HG03520 (cell line): ENCODE measurements around the gene HOXB3.

Experiments used
- ATAC-seq: cut with Tn5 transposase; IDR thresholded peaks from one replicate; pipeline ENCODE4 v1.9.1; 2021; ENCODE audit warnings: mild to moderate bottlenecking, moderate library complexity; ENCODE audit not compliant: unreplicated experiment

Gene HOXB3

DNA sequence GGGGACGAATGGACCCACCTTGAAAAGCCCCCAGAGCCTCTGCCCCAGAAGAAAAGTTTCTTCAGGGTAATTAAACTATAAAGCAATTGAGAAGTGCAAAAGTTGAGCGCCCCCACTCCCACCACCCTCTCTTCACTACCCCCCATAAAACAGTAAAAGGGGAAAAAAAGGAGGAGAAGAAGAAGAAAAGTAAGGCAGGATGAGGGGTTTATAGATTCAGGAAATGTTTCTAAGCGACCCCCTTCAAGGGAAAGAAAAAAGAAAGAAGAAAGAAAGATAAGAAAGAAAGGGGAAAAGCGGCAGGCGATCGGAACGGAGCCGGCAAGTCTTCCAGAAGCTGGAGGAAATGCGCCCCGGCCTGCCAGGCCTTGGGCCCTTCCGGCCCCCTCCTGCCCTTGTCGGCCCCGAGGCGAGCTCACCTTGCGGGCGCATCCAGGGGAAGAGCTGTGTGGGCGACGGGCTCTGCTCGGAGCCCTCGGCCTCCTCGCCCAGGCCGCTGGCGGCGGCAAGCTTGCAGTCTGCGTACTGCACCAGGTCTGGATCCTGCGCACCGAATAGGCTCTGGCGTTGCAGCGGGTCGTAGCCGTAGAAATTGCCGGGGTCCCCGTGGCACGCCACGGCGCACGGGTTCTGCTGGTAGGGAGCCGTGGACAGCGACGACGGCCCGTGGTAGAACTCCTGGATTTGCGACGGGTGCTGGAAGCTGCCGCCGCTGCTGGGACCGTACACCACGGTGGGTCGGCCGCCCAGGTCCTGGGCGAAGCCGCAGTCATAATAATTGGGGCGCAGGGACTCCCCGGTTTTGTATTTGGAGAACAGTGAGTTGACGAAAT is 24.0 kb upstream of the HOXB3 start:
- ATAC-seq, result no peak

DNA sequence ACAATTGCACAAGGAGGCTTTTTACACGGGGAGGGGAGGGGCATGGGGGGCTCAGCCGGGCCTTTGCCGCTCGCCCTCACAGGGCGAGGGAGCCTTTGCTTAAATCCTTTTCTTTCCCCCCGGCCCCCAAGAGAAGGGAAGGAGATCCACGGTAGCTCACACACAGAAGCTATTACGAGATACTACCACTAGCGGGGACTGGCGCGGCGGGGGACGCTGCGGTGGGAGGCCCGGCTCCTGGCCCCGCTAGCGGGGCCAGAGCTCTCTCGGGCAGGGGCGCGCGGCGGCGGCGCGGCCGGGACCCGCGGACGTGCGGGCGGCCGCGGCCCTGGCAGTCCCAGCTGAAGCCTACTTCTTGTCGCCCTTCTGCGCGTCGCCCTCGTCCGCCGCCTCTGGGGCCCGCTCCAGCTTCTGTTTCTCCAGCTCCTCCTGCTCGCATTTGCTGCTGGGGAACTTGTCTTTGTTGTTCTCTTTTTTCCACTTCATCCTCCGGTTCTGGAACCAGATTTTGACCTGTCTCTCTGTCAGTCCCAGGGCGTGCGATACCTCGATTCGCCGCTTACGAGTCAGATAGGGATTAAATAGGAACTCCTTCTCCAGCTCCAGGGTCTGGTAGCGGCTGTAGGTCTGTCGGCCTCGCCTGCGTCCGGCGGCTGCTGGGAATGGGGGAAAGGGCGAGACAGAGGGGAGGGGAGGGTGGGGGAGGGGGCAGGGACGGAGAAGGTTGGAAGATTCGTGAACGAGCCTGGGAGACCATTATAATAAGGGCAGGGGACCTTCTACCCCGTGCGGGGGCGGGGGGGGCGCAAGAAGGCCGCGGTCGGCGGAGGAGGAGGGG is 23.0 kb upstream of the HOXB3 start:
- no peak for ATAC-seq

- ATAC-seq, result no peak
Measured at GRCh38 chr17:48612456-48612853, 22.4 kb upstream of the HOXB3 start.

DNA sequence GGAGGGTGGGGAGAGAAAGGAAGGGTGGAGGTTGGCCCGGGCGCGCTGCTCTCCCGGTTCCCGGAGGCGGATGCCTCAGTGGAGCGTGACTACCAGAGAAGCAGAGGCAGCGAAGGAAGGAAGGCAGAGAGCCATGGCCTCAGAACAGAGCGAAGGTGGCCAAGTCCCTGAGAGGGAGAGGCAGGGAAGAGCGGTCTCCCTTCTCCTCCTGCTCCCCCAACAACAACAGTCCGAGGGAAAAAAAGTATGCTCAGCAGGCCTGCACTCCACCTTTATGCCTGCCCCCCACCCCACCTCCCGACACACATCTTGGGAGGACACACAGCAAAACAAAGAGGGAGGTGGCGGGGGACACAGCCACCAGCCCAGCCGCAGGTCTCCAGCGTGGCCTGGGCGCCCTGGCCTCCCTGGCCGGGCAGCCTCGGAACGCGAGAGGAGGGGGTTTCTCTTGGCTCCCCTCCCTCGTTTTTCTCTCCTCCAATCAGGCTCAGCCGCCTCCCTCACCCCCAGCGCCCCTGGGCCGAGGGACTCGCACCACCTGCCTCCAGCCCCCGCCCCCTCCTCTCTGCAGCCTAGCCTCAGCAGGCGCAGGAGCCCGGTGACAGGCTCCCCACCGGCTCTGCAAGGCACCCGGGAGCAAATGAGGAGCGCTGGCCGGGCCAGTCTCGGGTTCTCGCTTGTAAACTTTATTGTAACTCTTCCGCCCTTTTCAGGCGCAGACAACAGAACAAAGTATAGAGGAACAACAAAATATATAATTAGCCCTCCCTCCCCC is 21.8 kb upstream of the HOXB3 start:
- no peak for ATAC-seq

DNA sequence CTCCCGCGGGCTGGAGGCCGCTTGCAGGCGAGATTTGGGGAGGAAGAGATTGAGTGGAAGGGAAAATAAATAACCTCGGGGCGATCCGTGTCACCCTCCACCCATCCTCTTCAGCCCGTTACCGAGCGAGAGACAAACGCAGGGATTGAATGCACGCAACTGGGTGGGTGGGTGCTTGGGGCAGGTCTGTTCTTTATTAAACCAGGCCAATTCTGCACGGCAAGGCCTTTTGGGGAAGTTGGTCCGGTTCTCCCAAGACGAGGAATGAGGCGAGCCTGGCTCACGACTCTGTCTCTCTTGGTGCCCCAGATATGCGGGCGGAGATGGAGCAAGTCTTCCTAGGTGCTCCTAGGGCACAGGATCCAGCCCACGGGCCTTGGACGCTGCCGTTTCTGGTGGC is 21.2 kb upstream of the HOXB3 start:
- ATAC-seq, result no peak

DNA sequence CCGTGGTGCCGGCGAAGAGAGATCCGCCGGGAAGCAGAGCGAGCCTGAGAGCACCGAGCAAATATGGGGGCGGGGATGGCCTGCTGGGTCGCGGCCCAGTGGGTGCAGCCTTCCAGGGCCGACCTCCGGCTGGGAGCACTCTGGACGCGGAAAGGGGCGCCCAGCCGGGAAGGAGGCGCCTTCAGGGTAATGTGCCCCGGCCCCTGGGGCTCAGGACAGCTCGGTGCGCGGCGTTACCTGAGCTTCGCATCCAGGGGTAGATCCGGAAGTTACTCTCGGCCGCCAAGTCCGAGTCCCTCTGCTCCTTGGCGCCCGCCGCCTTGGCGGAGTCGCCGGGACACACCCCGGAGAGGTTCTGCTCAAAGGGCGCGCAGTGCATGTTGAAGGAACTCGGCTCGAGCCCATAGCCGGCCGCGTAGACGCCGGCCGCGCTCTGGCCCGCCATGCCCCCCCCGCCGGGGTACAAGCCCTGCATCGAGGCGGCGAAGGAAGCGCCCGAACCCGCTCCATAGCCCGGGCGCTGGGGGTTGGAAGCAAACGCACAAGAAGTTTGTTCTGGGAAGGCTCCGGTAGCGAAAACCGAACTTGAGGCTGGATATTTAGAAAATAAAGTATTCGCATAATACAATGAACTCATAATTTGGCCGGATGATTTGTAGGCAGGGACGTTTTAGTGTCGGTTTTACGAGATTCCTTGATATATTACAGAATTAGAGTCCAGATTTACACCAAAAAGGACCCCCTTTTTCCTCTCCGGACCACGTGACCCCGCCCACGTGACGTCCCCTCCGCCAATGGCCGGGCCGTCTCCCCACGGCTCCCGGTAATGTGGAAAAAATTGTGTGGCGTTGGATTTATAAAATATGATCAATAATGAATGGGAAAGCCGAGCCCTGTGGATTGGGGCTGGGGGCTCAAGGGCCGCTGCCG is 20.5 kb upstream of the HOXB3 start, which contains the start of gene HOXB7:
TSS of gene HOXB7 (minus strand) at position 736 of the 930 bp plus-strand sequence. CDS start at position 637, 99 bp downstream.
- no peak for ATAC-seq

DNA sequence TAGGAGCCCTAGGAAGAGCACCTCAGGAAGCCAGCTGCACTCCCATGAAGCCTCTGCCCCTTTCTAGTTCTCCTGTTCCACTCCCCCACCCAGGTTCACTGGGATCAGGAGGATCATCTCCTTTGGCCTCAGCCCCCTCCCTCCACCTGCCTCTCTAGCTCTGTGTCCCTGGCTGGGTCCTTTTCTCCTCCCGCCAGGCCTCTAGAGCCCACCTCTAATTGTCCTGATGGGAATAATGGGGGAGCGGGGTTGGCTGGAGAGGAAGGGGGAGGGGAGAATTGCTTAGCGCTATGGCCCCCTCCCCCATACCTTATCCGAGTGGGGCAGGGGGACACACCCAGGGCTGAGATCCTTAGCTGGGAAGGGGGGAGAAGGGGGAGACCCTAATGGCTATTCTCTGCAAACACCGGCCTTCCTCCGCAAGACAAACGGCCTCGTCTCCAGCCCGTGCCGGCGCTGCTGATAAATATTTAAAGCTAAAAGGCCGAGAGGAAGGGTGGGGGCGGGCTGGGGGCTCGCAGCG is 19.8 kb upstream of the HOXB3 start:
- ATAC-seq, result no peak

DNA sequence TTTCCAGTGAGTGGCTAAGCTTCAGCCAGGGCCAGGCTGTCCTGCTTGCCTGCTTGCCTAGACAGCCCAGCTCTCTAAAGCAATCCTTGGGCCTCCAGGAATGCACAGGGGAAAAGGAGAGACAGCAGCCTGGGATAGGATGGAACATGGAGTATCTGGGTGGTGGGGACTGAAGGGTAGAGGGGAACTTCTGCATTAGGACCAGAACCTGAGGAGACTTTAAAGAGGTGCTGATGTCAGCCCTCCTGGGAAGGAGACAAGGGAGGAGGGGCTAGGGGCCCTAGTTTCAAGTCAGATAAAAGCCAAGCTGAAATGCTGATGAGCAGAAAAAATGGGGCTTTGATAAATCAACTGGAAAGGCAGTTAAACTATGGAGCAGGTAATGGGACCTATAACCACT is 19.0 kb upstream of the HOXB3 start:
- ATAC-seq, result no peak

DNA sequence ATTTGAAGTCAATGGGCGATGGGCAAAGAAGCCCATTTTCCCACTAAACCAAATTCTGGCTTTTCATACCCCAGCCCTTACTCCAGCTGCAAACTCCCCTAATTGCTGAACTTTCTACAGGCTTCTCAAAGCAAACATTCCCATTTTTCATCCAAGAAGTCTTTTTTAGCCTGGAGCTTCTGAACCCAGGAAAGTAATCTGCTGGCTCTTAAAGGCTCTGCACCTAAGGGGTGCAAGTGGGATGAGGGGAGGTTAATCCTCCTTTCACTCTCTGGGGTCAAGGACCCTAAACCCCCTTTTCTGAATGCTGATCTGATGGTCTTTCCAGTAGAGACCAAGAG is 18.4 kb upstream of the HOXB3 start:
- no peak for ATAC-seq

DNA sequence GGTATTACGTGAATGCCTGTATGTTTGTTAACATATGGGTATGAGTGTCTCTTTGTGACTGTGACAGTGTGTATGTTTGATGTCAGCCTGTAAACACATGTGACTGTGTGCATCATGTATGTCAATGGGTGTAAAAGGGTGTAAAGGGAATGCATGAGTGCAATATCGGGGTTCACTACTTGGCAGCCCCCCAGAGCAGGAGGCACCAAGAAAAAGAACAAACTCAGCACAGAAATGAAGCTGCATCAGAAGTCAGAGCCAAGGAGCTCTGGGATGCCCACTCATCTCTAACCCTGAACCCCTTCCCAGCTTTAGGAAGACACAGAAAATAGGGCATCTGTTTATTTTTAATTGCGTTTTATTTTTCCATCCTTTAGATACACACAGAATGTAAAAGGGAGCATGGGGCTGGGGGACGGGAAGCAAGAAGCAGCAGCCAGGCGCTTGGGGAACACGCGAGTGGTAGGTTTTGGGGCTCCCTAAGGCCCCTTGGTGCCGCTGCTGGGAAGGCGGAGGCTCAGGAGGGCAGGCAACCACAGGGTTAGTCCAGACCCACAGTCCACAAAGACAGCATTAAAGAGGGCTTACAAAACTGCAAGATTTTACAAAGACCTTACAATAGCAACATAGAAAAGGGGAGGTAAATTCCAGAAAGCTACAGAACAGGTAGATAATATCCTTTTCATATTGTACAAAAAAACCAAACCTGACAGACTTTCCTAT is 17.0 kb upstream of the HOXB3 start:
- ATAC-seq, result no peak

DNA sequence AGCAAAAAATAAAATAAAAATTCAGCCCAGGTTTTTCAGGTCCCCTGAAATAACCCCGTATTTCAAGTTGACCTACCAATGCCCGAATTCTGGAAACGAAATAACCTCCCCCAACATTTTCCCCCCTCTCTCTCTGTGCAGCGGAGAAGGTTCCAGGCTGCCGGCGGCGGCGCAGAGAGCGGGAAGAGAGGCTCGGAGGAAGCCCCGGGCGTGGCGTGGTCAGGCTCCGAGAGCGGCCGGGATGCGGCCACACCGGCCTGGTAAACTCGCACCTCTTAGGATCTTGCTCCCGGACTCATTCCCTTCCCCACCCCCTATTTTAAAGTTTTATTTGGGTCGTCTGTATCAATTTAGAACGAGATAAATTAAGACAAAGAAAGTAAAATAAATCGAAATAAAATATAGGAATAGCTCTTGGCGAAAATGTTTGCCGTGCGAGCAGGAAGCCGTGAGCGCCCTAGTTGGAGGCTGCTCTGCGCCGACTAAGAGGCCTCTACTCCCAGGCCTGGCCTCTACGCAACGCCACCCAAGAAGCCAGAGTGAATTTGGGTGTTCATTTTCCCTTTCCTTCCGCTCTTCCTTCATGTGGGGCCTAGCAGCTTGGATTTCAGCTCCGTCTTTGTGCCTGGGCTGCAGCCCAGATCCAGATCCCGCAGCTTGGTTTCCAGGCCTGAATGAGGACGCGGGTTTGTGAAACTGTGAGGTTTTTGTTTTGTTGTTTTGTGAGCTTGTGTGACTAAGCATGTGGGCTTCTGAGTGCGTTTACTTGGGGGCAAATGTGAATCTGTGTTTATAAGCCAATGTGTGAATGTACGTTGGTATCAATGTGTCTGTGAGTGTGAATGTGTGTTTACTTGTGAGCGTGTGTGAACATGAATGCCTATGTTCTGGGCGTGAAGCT is 16.2 kb upstream of the HOXB3 start:
- no peak for ATAC-seq

GRCh38 chr17:48605409-48605919 is 15.4 kb upstream of the HOXB3 start:
- ATAC-seq, result no peak

DNA sequence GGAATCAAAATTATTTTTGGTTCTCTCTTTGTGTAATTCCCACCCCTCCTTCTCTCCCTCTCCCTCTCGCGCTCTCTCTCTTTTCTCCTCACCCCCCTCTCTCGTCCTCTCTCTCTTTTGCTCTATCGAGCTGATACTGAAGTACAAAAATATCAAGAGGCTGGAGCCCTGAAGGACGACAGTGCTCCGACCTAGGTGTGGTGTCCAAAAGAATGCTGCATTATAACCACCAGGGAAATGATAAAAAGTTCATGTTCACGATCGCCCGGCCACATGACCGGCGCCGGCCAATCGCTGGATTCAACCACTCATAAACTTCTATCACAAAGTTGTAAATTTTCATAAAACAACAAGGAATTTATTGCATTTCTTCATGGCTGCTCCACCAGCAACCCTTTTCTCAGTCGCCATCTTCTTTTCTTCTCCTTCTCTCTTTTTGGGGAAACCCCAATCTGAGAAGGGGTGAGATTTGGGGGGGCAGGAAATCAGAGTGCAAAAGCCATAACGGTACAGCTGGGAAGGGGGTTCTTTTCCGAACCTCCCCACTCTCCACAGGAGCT is 14.8 kb upstream of the HOXB3 start, which contains the start of gene HOXB6:
TSS of gene HOXB6 (minus strand) at position 217 of the 560 bp plus-strand sequence. CDS start 6,836 bp downstream, outside the sequence.
- ATAC-seq, result no peak

DNA sequence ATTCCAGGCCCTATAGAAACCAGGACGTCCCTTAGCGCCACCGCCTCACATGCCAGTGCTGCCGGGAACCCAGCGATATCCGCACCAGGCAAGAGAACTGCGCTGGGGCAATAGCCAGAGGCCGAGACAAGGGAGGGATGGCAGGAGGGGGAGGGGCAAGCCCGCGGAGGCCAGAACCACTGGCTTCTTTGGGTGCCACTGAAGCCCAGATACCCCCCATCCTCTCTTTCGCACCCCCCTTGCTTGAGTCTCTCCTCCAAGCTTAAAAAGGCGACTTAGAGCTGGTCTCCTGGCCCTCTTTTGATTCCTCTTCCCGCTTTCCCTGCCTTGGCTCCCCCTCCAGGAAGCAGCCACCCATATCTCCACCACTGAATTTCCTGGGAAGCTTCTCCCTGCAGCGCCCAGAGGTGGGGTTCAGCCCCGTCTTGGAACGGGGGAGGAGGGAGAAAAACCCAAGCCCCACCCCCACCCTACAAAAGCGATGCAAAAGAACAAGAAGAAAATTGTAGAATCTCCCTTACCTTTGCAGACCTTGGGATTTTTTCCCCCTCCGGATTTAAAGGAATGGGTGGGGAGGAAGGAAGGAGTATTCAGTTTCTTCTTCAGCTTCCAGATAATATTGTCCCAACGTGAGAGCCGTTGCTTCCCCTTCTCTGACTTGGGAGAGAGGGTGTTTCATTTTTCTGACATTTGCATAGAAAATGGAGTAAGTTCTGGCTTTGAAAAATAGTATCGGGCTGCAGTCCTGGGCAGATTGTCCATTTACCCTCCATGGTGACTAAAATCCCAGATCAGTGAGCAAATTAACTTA is 14.1 kb upstream of the HOXB3 start:
- ATAC-seq, result no peak

DNA sequence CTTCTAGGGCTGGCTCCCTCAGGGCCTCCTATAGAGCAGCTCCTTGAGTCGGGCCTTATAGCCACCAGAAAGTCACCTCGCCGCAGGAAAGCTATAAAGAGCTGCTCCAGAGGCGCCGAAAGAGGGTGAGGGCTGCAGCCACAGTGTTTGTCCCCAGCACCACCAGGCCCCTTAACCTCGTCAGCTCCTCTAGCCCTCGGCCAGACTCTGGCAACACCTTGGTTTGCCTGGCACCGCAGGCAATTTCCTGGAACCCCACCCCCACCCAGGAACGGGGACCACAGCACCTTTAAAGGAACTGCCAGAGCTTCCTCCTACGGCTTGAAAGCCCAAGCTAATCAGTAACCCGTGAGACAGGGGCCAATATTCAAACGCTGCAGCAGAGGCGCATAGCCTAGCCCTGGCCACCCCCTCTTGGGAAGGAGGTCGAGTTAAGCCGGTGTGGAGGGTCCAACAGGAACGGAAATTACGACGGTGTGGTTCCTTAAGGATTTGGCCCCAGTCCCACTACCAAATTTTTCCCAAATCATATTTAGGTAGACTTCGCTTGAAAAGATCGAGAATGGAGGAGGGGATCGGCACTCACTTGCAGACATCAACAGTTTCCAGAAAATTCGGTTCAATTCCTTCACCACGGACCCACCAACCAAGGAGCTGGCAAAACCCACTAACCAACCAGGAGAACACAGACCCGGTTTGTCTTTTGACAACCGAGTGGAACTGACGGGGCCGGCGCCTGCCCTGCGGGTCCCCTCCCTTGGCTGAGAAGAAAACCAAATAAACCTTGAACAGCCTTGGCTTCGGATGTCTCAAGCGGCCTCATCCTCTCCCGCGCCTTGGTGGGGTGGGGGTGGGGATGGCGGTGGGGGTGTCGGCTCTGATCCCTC is 11.7 kb upstream of the HOXB3 start:
- ATAC-seq, result no peak

DNA sequence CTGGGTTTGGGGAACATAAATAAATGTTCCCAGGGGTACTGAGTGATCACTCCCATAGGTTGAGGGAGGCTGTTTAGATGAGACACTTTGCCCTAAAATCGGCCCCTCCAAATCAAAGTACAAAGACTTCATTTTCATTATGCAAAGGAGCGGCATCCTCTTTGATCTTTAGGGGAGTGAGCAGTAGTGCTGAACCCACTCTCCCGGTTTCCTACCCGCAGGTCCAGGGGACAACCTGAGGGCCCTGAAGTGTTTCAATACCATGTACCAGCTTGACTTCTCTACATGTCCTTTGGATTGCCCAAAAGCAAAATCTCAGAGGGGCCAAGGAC is 11.1 kb upstream of the HOXB3 start:
- ATAC-seq, result no peak
